HG03280 (cell line): ENCODE measurements around the gene CD99L2.
"Not testable (repeated sequence)": the region's sequence is repeated elsewhere in the genome, so short reads cannot be mapped to it uniquely, and the experiment has no call there.

Source experiments
- ATAC-seq: cut with Tn5 transposase; IDR thresholded peaks from one replicate; pipeline ENCODE4 v1.9.1; 2021; ENCODE audit warnings: mild to moderate bottlenecking, moderate library complexity; ENCODE audit not compliant: unreplicated experiment

CD99L2 gene

GRCh38 chrX:150857453-150857852, 41.0 kb downstream of the CD99L2 start:
- ATAC-seq, result no peak

GRCh38 chrX:150856785-150857184, 41.7 kb downstream of the CD99L2 start:
- ATAC-seq, result no peak

GRCh38 chrX:150856101-150856500, 42.4 kb downstream of the CD99L2 start:
- ATAC-seq, result no peak

- ATAC-seq, result no peak
Measured at GRCh38 chrX:150854856-150855255, 43.6 kb downstream of the CD99L2 start.

- no peak for ATAC-seq
Measured at GRCh38 chrX:150849996-150850720, 48.3 kb downstream of the CD99L2 start.

GRCh38 chrX:150849486-150849885, 49.0 kb downstream of the CD99L2 start:
- peak; percentile 55 for ATAC-seq

GRCh38 chrX:150848914-150849365, 49.5 kb downstream of the CD99L2 start:
- no peak for ATAC-seq

GRCh38 chrX:150847088-150847487, 51.4 kb downstream of the CD99L2 start:
- ATAC-seq, result no peak

GRCh38 chrX:150846130-150846529, 52.3 kb downstream of the CD99L2 start:
- no peak for ATAC-seq

GRCh38 chrX:150845091-150845490, 53.4 kb downstream of the CD99L2 start:
- no peak for ATAC-seq

- no peak for ATAC-seq
Measured at GRCh38 chrX:150844016-150844415, 54.5 kb downstream of the CD99L2 start.

GRCh38 chrX:150842198-150842685, 56.2 kb downstream of the CD99L2 start:
- no peak for ATAC-seq

- ATAC-seq, result no peak
Measured at GRCh38 chrX:150841456-150842197, 56.8 kb downstream of the CD99L2 start.

- ATAC-seq, result no peak
Measured at GRCh38 chrX:150837845-150838244, 60.6 kb downstream of the CD99L2 start.

GRCh38 chrX:150834695-150835094, 63.8 kb downstream of the CD99L2 start:
- no peak for ATAC-seq

- ATAC-seq, result no peak
Measured at GRCh38 chrX:150833454-150834056, 64.9 kb downstream of the CD99L2 start.

- ATAC-seq, result no peak
Measured at GRCh38 chrX:150831863-150832262, 66.6 kb downstream of the CD99L2 start.

- no peak for ATAC-seq
Measured at GRCh38 chrX:150828785-150829184, 69.7 kb downstream of the CD99L2 start.

GRCh38 chrX:150824352-150824751, 74.1 kb downstream of the CD99L2 start:
- ATAC-seq, result not testable (repeated sequence)

- ATAC-seq, result not testable (repeated sequence)
Measured at GRCh38 chrX:150823826-150824225, 74.6 kb downstream of the CD99L2 start.

- ATAC-seq, result no peak
Measured at GRCh38 chrX:150821971-150822370, 76.5 kb downstream of the CD99L2 start.

- ATAC-seq, result no peak
Measured at GRCh38 chrX:150813922-150814321, 84.5 kb downstream of the CD99L2 start.
